Putamen (tissue), 1 donor: ENCODE measurements around the gene DCTN1.
A peak's percentile ranks its signal among the peaks of the same experiment; 100 is the strongest.

Source experiments
- DNase-seq: peaks from one replicate; pipeline ENCODE4 v3.0.0-alpha.2; 2016; ENCODE audit warnings: low spot score

DCTN1 gene

GRCh38 chr2:74413001-74413698 lies 33.0 kb upstream of the DCTN1 start:
- no peak for DNase-seq

- no peak for DNase-seq
Measured at GRCh38 chr2:74407682-74408081, 27.6 kb upstream of the DCTN1 start.

GRCh38 chr2:74406035-74406434 lies 25.9 kb upstream of the DCTN1 start:
- no peak for DNase-seq

GRCh38 chr2:74401891-74402290 lies 21.8 kb upstream of the DCTN1 start:
- no peak for DNase-seq

- DNase-seq, result no peak
Measured at GRCh38 chr2:74399785-74400184, 19.7 kb upstream of the DCTN1 start.

- no peak for DNase-seq
Measured at GRCh38 chr2:74396149-74396548, 16.0 kb upstream of the DCTN1 start.

GRCh38 chr2:74393525-74393924 lies 13.4 kb upstream of the DCTN1 start:
- no peak for DNase-seq

GRCh38 chr2:74392449-74392743 lies 12.3 kb upstream of the DCTN1 start:
- no peak for DNase-seq

- peak; percentile 91 for DNase-seq
Measured at GRCh38 chr2:74391580-74392448, 11.7 kb upstream of the DCTN1 start.

GRCh38 chr2:74391209-74391579 lies 11.1 kb upstream of the DCTN1 start:
- no peak for DNase-seq

GRCh38 chr2:74390606-74391005 lies 10.5 kb upstream of the DCTN1 start:
- no peak for DNase-seq

- DNase-seq, result no peak
Measured at GRCh38 chr2:74387346-74387745, 7.2 kb upstream of the DCTN1 start.

GRCh38 chr2:74385396-74385795 lies 5.3 kb upstream of the DCTN1 start:
- peak; percentile 81 for DNase-seq

GRCh38 chr2:74384051-74384450 lies 3.9 kb upstream of the DCTN1 start:
- DNase-seq, result no peak

- DNase-seq, result peak; percentile 56
Measured at GRCh38 chr2:74383254-74383653, 3.1 kb upstream of the DCTN1 start.

- no peak for DNase-seq
Measured at GRCh38 chr2:74381751-74382150, 1.6 kb upstream of the DCTN1 start.

- DNase-seq, result no peak
Measured at GRCh38 chr2:74378007-74378406, 2.1 kb downstream of the DCTN1 start.

- DNase-seq, result no peak
Measured at GRCh38 chr2:74375838-74376237, 4.3 kb downstream of the DCTN1 start.

- peak; percentile 97 for DNase-seq
Measured at GRCh38 chr2:74374509-74375205, 5.5 kb downstream of the DCTN1 start.

- no peak for DNase-seq
Measured at GRCh38 chr2:74373985-74374384, 6.1 kb downstream of the DCTN1 start.

GRCh38 chr2:74373221-74373676 lies 6.9 kb downstream of the DCTN1 start:
- no peak for DNase-seq

GRCh38 chr2:74372674-74373073 lies 7.4 kb downstream of the DCTN1 start:
- no peak for DNase-seq

GRCh38 chr2:74371421-74371820 lies 8.7 kb downstream of the DCTN1 start:
- DNase-seq, result no peak
